ENCODE measurements around the gene HLA-DRB1.

DNA sequence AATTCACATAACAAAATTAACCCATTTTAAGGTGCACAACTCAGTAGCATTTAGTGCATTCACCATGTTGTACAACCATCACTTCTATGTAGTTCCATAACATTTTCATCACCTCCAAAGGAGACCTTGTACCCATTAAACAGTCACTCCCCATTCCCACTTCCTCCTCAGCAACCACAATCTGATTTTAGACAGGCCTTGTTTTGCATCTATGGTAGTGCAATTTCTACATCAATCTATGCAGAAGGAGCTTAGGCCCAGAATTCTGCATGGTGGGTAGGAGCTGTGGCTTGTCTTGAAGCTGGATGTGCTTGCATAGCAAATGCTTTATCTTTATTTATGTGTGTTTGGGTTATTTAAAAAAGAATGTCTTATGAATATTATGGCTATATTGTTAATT lies 34.0 kb upstream of the HLA-DRB1 start:
- TF ChIP-seq, protein P1, sequence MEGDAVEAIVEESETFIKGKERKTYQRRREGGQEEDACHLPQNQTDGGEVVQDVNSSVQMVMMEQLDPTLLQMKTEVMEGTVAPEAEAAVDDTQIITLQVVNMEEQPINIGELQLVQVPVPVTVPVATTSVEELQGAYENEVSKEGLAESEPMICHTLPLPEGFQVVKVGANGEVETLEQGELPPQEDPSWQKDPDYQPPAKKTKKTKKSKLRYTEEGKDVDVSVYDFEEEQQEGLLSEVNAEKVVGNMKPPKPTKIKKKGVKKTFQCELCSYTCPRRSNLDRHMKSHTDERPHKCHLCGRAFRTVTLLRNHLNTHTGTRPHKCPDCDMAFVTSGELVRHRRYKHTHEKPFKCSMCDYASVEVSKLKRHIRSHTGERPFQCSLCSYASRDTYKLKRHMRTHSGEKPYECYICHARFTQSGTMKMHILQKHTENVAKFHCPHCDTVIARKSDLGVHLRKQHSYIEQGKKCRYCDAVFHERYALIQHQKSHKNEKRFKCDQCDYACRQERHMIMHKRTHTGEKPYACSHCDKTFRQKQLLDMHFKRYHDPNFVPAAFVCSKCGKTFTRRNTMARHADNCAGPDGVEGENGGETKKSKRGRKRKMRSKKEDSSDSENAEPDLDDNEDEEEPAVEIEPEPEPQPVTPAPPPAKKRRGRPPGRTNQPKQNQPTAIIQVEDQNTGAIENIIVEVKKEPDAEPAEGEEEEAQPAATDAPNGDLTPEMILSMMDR (IDR thresholded peaks at IDR 0.05): no peak
- TF ChIP-seq POLR2A (IDR thresholded peaks at IDR 0.05): no peak
